A673 (cell line): ENCODE results near the gene CNNM3. TPM values are rescaled to one million over a fixed set of nuclear protein-coding genes. Genes with fewer than 3 reads are reported as not detected.

Experiments
- BruUV-seq: library from RNA; stranded (reverse); fragments of 400-500 nt; replicated peaks from 2 replicates; lab custom pipeline; 2021; lab: Mats Ljungman, UMichigan
- CTCF ChIA-PET: fragments of 300-600 bp; sonication (Branson Sonifier 250); formaldehyde crosslinking; loops from one replicate; lab custom pipeline; 2022; ENCODE audit warnings: antibody characterized with exemption; lab: Charles Lee
- POLR2A ChIA-PET: fragments of 300-600 bp; sonication (Branson Sonifier 250); formaldehyde crosslinking; loops from one replicate; lab custom pipeline; 2022; ENCODE audit warnings: antibody characterized with exemption; ENCODE audit not compliant: low non-redundant PET; lab: Charles Lee
- DNase-seq: peaks from one replicate; pipeline ENCODE4 v3.0.0-alpha.2; 2015; ENCODE audit warnings: low spot score
- H3K27ac ChIP-seq: fragments of 200-600 bp; sonication (generic); 2 replicates; pipeline ENCODE4 v1.5.1; 2016; ENCODE audit warnings: mixed run types, low read depth, mild to moderate bottlenecking, mixed read lengths, antibody characterized with exemption, low read length; ENCODE audit not compliant: poor library complexity, severe bottlenecking
- H3K27me3 ChIP-seq: fragments of 200-600 bp; sonication (generic); replicated peaks from 2 replicates; pipeline ENCODE4 v1.6.1; 2017; ENCODE audit warnings: mixed run types, low read depth, mild to moderate bottlenecking, mixed read lengths, antibody characterized with exemption, low read length; ENCODE audit not compliant: insufficient read depth, poor library complexity
- H3K36me3 ChIP-seq: fragments of 200-600 bp; sonication (generic); 2 replicates; pipeline ENCODE4 v1.6.1; 2016; ENCODE audit warnings: mixed run types, mild to moderate bottlenecking, mixed read lengths, antibody characterized with exemption, low read length; ENCODE audit not compliant: insufficient read depth, poor library complexity, severe bottlenecking
- H3K4me1 ChIP-seq: fragments of 200-600 bp; sonication (generic); 2 replicates; pipeline ENCODE4 v1.6.1; 2017; ENCODE audit warnings: mixed run types, mild to moderate bottlenecking, mixed read lengths, antibody characterized with exemption, low read length; ENCODE audit not compliant: insufficient read depth, poor library complexity, severe bottlenecking
- H3K4me3 ChIP-seq: fragments of 200-600 bp; sonication (generic); 2 replicates; pipeline ENCODE4 v1.5.1; 2016; ENCODE audit warnings: low read depth, mixed run types, mild to moderate bottlenecking, mixed read lengths, low read length; ENCODE audit not compliant: poor library complexity, severe bottlenecking
- H3K9me3 ChIP-seq: fragments of 200-600 bp; sonication (generic); 2 replicates; pipeline ENCODE4 v1.6.1; 2016; ENCODE audit warnings: mixed run types, low read depth, mild to moderate bottlenecking, mixed read lengths, antibody characterized with exemption, low read length; ENCODE audit not compliant: poor library complexity, severe bottlenecking
- CTCF ChIP-seq: fragments of 300-800, 200-600 bp; sonication (generic); conservative IDR thresholded peaks from 2 replicates; pipeline ENCODE4 v1.5.1; 2017; ENCODE audit warnings: low read depth, mild to moderate bottlenecking, antibody characterized with exemption, low read length, moderate library complexity, mixed read lengths
- EZH2 ChIP-seq: fragments of 200-600 bp; sonication (generic); IDR thresholded peaks from 2 replicates; pipeline ENCODE4 v1.6.1; 2017; ENCODE audit warnings: borderline replicate concordance, low read depth, mild to moderate bottlenecking, mixed read lengths, antibody characterized with exemption, low read length; ENCODE audit not compliant: poor library complexity, severe bottlenecking
- intact Hi-C: fragments of 100-400 bp; cut with micrococcal nuclease; formaldehyde crosslinking; loops from one replicate; pipeline ENCODE4 v1.10.0; 2022; ENCODE audit not compliant: unreplicated experiment
- total RNA-seq: library from RNA; stranded (reverse); gene quantifications from 2 replicates; pipeline ENCODE4 v1.2.3, GENCODE V29; 2021

Gene CNNM3
- total RNA-seq, 1 experiment from 2014 or later: 20.9 TPM

GRCh38 chr2:96783388-96783787 is 32.7 kb upstream of the CNNM3 start:
- intact Hi-C loops: no loop called here
- H3K27ac ChIP-seq: no peak overlapping the region

GRCh38 chr2:96787411-96787810 is 28.7 kb upstream of the CNNM3 start:
- Histone ChIP-seq H3K27ac (no peak overlapping the region), H3K27me3 (no peaks in the 10 kb centered on the region), H3K36me3 (no peaks in the 10 kb centered on the region), H3K4me3 (no peak overlapping the region), H3K9me3 (no peaks in the 10 kb centered on the region), H3K4me1 (no peaks in the 10 kb centered on the region)
- intact Hi-C loops: no loop called here
- DNase-seq: no peak
- ChIA-PET POLR2A (no interaction called here), CTCF (no interaction called here)
- no TSS peak for BruUV-seq
- TF ChIP-seq CTCF (no peak), EZH2 (no peak)

More at GRCh38 chr2:96783388-96783787, 32.7 kb upstream of the CNNM3 start:
- ChIA-PET CTCF (no interaction called here), POLR2A (no interaction called here)
- H3K4me1 ChIP-seq: no peaks in the 10 kb centered on the region
- no peak overlapping the region for H3K4me3 ChIP-seq
- no peaks in the 10 kb centered on the region for H3K36me3 ChIP-seq
- BruUV-seq: no TSS peak
- DNase-seq: no peak
- H3K9me3 ChIP-seq: no peaks in the 10 kb centered on the region
- H3K27me3 ChIP-seq: no peaks in the 10 kb centered on the region
- TF ChIP-seq EZH2 (no peak), CTCF (no peak)

GRCh38 chr2:96788442-96789244 is 27.4 kb upstream of the CNNM3 start:
- ChIA-PET POLR2A (no interaction called here), CTCF (no interaction called here)
- H3K27ac ChIP-seq: no peak overlapping the region
- no peaks in the 10 kb centered on the region for H3K36me3 ChIP-seq
- intact Hi-C loops: no loop called here
- no peaks in the 10 kb centered on the region for H3K9me3 ChIP-seq
- no peaks in the 10 kb centered on the region for H3K4me1 ChIP-seq
- no peak for DNase-seq
- no peaks in the 10 kb centered on the region for H3K27me3 ChIP-seq
- no peak overlapping the region for H3K4me3 ChIP-seq
- TF ChIP-seq CTCF: no peak
- no peak for TF ChIP-seq EZH2
- no TSS peak for BruUV-seq
